Activated T-cell treated with anti-CD3 and anti-CD28 coated beads, Interleukin-2, amount 50 U/mL, for 72 hours (primary cell): ENCODE measurements around the gene SULT1A2. TPM values are rescaled to one million over a fixed set of nuclear protein-coding genes. Genes with fewer than 3 reads are reported as not detected.
"Not testable (repeated sequence)": the region's sequence is repeated elsewhere in the genome, so short reads cannot be mapped to it uniquely, and the experiment has no call there.

Experiments used
- ATAC-seq, 2 donors: fragments of 150-1000 bp; cut with Tn5 transposase; replicated peaks in 1 of 2; 2 replicates each; pipeline ENCODE4 v1.10.0; 2021; ENCODE audit warnings: moderate library complexity in 2 of 2, mild to moderate bottlenecking in 1 of 2
- DNase-seq, 2 donors: peaks; one replicate each; pipeline ENCODE4 v3.0.0; 2021 to 2022; ENCODE audit warnings: mixed read lengths in 1 of 2
- H3K27ac Mint-ChIP-seq: one replicate; pipeline ENCODE4 v1.8.0; 2022; ENCODE audit warnings: mild to moderate bottlenecking, moderate library complexity, mixed read lengths
- H3K27me3 Mint-ChIP-seq: one replicate; pipeline ENCODE4 v1.8.0; 2022; ENCODE audit warnings: low read depth, mixed read lengths
- H3K36me3 Mint-ChIP-seq, 2 donors: one replicate each; pipeline ENCODE4 v1.8.0; 2022; ENCODE audit warnings: mixed read lengths in 2 of 2, mild to moderate bottlenecking in 1 of 2; ENCODE audit not compliant: insufficient read depth in 2 of 2
- H3K4me1 Mint-ChIP-seq: one replicate; pipeline ENCODE4 v1.8.0; 2022; ENCODE audit warnings: low read depth, mixed read lengths
- H3K4me3 Mint-ChIP-seq, 2 donors: one replicate each; pipeline ENCODE4 v1.8.0; 2022; ENCODE audit warnings: mild to moderate bottlenecking in 2 of 2, mixed read lengths in 2 of 2, moderate library complexity in 2 of 2
- H3K9me3 Mint-ChIP-seq, 2 donors: one replicate each; pipeline ENCODE4 v1.8.0; 2022; ENCODE audit warnings: mixed read lengths in 2 of 2
- total RNA-seq, 2 donors: library from RNA; stranded (reverse); gene quantifications; one replicate each; pipeline ENCODE4 v1.2.3, GENCODE V29; 2022

The SULT1A2 gene
- total RNA-seq, 2 donors from 2014 or later = 0.25 to 1.2 TPM

DNA sequence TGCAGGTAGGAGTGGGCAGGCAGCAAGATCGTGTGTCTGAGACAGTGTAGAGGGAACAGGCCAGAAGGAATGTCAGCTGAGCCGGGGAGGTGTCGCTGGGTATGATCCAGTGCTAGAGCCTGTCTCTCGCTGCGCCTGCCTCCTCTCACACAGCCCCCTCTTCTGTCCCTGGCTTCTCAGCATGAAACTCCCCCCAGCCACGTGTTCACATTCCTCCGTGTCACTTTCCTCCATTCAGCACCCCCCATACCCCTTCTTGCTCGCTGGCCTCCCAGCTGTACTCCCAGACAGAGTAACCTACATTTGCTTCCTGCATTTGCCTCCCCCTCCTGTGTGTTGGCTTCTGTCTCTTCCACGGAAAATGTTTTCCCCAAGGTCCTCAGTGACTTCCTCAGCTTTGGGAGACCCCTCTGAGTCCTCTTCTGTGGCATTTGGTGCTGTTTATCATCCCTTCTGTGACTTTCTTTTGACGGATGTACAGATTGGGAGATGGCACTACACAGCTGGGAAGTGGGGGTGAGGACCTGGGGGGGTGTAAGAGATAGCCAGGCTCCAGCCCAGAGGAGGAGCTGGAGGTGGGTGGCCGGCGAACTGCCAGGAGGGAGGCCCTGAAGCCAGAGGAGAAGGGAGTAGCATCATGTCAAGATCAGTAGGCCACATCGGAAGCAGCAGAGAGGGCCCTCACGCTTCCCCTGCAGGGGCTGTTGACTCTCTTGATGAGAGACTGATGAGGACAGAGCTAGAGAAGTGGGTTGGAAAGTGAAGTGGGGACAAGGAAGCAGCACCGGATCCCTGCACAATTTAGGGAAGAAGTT is 23.9 kb downstream of the SULT1A2 start:
- Mint-ChIP-seq H3K36me3 (no peaks in the 10 kb centered on the region), H3K4me3 (no peak overlapping the region), H3K4me1 (peaks cover 5% of the 10 kb centered on the region), H3K27ac (no peak overlapping the region), H3K27me3 (no peaks in the 10 kb centered on the region), H3K9me3 (no peaks in the 10 kb centered on the region)
- DNase-seq (no peak), ATAC-seq (no peak)

DNA sequence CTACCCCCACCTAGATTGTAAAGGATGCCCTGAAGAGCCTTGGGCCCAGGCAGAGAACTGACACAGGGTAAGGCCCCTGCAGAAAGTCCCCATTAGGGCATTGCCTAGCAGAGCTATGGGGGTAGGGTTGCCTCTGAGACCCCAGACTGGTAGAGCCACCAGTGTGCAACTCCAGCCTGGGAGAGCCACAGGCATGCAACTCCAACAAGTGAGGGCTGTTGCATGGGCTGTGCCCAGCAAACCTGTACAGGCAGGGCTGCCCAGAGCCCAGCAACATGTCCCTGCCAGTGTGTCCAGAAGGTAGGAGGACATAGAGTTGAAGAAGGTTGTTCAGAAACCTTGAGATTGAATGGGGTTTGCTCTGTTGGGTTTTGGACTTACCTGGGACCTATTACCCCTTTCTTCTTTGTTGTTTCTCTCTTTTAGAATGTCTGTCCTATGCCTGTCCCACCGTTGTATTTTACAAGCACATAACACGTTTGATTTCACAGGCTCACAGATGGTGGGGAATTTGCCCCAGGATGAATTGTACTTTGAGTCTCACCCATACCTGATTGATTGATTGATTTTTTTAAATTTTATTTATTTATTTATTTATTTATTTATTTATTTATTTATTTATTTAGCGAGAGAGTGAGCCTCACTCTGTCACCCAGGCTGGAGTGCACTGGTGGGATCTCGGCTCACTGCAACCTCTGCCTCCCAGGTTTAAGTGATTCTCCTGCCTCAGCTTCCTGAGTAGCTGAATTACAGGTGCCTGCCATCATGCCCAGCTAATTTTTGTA is 26.7 kb downstream of the SULT1A2 start:
- Mint-ChIP-seq H3K4me3 (no peak overlapping the region), H3K9me3 (peaks cover 6 to 9% of the 10 kb centered on the region in 2 donors), H3K36me3 (peaks cover 11 to 18% of the 10 kb centered on the region in 2 donors), H3K4me1 (peaks cover 5% of the 10 kb centered on the region), H3K27ac (no peak overlapping the region), H3K27me3 (no peaks in the 10 kb centered on the region)
- DNase-seq (no peak), ATAC-seq (no peak)

DNA sequence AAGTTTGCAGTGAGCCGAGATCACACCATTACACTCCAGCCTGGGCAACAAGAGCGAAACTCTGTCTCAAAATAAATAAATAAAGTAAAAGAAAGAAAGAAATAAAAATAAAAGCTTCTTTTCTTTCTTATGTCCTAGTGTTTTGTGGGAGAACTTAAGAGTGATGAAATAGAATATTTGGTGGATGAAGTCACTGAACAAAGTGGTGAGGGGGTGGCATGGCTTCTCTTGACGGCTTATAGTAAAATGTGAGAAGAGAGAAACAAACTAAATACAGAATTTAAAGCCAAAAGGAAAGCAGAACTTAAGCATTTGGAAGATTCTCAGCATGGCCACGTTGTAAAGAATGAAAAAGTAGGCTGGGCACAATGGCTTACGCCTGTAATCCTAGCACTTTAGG is 27.8 kb downstream of the SULT1A2 start:
- H3K36me3 Mint-ChIP-seq = peaks cover 12 to 19% of the 10 kb centered on the region in 2 donors
- DNase-seq = no peak
- H3K4me1 Mint-ChIP-seq = peaks cover 8% of the 10 kb centered on the region
- H3K9me3 Mint-ChIP-seq = peaks cover 6 to 9% of the 10 kb centered on the region in 2 donors
- H3K4me3 Mint-ChIP-seq = no peak overlapping the region
- H3K27me3 Mint-ChIP-seq = no peaks in the 10 kb centered on the region
- no peak for ATAC-seq
- no peak overlapping the region for H3K27ac Mint-ChIP-seq

DNA sequence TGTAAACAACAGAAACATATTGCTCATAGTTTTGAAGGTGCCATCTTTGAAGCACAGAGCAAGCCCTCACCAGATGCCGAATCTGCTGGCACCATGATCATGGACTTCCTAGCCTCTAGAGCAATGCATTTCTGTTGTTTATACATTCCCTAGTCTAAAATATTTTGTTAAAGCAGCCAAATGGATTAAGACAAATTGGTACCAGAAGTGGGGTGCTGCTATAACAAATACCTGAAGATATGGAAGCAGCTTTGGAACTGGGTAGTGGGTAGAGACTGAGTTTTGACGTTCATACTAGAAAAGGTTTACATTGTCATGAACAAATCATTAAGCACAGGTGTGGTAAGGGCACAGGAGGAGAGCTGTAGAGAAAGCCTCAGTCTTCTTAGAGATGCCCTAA is 29.6 kb downstream of the SULT1A2 start:
- ATAC-seq (no peak), DNase-seq (no peak)
- Mint-ChIP-seq H3K27ac (no peak overlapping the region), H3K4me1 (peaks cover 6% of the 10 kb centered on the region), H3K4me3 (no peak overlapping the region), H3K27me3 (no peaks in the 10 kb centered on the region), H3K36me3 (peaks cover 12 to 19% of the 10 kb centered on the region in 2 donors), H3K9me3 (peaks cover 6 to 9% of the 10 kb centered on the region in 2 donors)

DNA sequence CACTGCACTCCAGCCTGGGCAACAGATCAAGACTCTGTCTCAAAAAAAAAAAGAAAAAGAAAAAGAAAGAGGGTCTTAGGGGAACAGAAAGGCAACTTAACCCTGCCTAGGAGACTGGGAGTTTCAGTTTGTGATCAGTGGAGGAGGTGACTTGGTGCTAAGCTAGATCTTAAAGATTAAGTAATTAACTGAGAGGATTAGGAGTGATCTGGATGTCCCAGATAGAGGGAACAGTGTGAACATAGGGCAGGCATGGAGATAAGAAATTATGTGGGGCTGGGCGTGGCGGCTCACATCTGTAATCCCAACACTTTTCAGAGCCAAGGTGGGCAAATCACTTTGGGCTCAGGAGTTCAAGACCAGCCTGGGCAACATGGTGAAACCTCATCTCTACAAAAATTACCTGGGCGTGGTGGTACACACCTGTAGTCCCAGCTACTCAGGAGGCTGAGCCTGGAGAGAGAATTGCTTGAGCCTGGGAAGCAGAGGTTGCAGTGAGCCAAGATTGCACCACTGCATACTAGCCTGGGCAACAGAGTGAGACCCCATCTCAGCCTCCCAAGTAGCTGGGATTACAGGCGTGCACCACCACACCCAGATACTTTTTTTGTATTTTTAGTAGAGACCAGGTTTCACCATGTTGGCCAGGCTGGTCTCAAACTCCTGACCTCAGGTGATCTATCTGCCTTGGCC is 30.5 kb downstream of the SULT1A2 start:
- not testable (repeated sequence) for H3K4me3 Mint-ChIP-seq, ATAC-seq, H3K4me1 Mint-ChIP-seq, H3K27me3 Mint-ChIP-seq, H3K9me3 Mint-ChIP-seq, DNase-seq, H3K27ac Mint-ChIP-seq
- peaks cover 12 to 19% of the 10 kb centered on the region in 2 donors for H3K36me3 Mint-ChIP-seq

DNA sequence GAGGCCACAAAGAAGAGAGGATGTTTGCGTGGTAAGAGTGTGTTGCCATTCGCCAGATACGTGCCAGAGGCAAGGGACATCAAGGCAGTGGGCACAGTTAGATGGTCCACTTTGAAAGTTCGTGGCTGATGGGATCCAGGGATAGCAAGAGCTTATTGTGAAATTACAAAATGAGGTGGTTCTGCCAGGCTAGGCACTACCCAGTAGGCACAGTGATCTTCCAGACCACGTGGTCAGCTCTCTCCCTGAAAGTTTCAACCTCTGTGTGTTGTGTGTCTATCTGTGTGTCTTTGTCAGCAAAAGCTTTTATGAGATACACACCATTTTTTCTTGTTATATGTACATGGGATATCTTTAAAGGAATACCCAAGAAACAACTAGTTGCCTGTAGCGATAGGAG is 33.6 kb downstream of the SULT1A2 start:
- H3K27me3 Mint-ChIP-seq = no peaks in the 10 kb centered on the region
- H3K9me3 Mint-ChIP-seq = peaks cover 6 to 9% of the 10 kb centered on the region in 2 donors
- no peak overlapping the region for H3K4me3 Mint-ChIP-seq
- peaks cover 21% of the 10 kb centered on the region for H3K4me1 Mint-ChIP-seq
- H3K27ac Mint-ChIP-seq = no peak overlapping the region
- H3K36me3 Mint-ChIP-seq = peaks cover 17 to 32% of the 10 kb centered on the region in 2 donors
- no peak for ATAC-seq
- DNase-seq = no peak

DNA sequence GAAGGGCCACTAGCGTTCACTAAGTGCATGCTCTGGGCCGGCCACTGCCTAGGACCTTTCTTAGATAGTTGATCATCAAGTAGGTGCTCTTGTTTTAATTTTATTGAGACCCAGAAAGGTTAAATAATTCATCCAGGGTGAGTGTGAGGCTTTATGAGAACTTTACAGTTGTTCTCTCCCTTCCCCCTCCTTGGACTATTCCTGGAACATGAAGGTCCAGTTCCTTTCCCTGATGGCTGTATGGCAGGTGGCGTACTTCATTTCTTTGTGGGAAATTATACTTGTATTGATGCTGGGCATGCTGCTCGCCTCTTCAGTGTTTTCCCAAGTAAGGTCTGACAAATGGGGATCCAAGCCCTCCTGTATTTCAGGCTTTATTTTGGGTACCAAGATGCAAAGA is 34.7 kb downstream of the SULT1A2 start:
- DNase-seq (no peak), ATAC-seq (no peak)
- H3K9me3 Mint-ChIP-seq = peaks cover 2 to 3% of the 10 kb centered on the region in 2 donors
- H3K4me1 Mint-ChIP-seq = peaks cover 25% of the 10 kb centered on the region
- no peak overlapping the region for H3K27ac Mint-ChIP-seq
- H3K36me3 Mint-ChIP-seq = peaks cover 12 to 29% of the 10 kb centered on the region in 2 donors
- no peaks in the 10 kb centered on the region for H3K27me3 Mint-ChIP-seq
- no peak overlapping the region for H3K4me3 Mint-ChIP-seq

DNA sequence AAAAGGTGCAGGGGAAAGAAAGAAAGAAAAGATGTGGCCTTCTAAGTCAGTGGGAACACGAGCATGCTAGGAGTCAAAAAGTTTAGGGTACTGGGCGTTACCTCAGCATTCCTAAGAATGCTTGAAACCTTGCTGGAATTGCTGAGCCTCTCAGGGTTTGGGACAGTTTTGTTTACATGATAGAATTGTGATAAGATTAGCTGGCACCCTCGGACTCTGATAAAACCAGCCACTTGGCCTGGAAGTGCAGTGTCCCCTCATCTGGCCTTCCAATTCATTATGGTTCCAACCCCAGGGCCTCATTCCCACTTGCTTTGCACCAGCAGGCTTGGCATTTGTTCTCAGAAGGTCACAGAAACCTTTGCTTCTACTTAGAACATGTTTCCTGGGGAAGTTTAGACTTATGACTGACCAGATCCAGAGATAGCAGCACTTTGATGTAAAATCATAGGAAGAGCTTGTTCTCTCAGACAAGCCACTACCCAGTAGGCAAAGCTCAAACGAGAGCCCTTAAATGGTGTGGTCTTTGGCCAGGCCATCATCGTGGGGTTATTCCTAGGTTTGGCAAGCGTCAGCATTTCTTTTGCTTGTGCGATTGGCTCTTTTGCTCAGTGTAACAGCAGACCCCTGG is 35.2 kb downstream of the SULT1A2 start:
- Mint-ChIP-seq H3K4me1 (peaks cover 30% of the 10 kb centered on the region), H3K27ac (no peak overlapping the region)

DNA sequence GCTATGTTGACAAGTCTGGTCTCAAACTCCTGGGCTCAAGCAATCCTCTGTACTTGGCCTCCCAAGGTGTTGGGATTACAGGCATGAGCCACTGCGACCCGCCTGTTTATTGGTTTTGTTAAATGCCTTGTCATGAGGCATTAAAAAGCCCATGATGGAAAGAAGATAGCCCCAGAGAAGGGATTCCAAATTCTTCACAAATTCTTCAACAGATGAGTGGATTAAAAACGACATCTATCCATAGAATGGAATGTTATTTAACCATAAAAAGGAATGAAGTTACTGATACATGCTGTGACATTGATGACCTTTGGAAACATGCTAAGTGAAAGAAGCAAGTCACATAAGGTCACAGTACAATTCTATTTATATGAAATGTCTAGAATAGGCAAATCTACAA is 38.4 kb downstream of the SULT1A2 start:
- no peak for DNase-seq
- ATAC-seq = no peak
- Mint-ChIP-seq H3K9me3 (no peaks in the 10 kb centered on the region), H3K27me3 (no peaks in the 10 kb centered on the region), H3K4me1 (peaks cover 49% of the 10 kb centered on the region), H3K36me3 (peaks cover 5 to 17% of the 10 kb centered on the region in 2 donors), H3K27ac (no peak overlapping the region), H3K4me3 (no peak overlapping the region)

More for the DNA sequence above, 35.2 kb downstream of the SULT1A2 start:
- Mint-ChIP-seq H3K36me3 (peaks cover 11 to 27% of the 10 kb centered on the region in 2 donors), H3K4me3 (no peak overlapping the region), H3K9me3 (peaks cover 2 to 3% of the 10 kb centered on the region in 2 donors), H3K27me3 (no peaks in the 10 kb centered on the region)
- no peak for DNase-seq
- no peak for ATAC-seq

DNA sequence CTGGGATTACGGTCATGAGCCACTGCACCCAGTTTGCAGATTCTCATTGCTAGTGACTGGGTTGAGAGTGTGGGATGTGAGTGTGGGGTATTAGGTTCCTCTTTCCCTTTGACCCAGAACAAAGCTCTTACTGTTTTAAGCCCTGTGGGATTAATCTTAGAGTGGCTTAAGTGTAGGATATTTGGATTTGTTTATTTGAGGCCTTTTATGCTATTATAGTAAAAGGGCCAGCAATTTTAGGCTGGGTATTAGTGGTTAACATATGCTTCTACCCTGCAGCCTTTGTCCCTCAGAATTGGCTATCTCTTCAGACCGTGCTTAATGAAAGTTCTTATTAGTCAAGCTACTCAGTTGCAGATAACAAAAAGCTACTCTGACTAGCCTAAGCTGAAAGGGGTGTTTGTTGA is 39.9 kb downstream of the SULT1A2 start:
- Mint-ChIP-seq H3K4me1 (peaks cover 58% of the 10 kb centered on the region), H3K36me3 (peaks cover 5 to 17% of the 10 kb centered on the region in 2 donors), H3K27ac (peak overlapping the region; percentile 42), H3K27me3 (no peaks in the 10 kb centered on the region), H3K4me3 (no peak overlapping the region), H3K9me3 (no peaks in the 10 kb centered on the region)
- no peak for ATAC-seq
- DNase-seq = no peak

DNA sequence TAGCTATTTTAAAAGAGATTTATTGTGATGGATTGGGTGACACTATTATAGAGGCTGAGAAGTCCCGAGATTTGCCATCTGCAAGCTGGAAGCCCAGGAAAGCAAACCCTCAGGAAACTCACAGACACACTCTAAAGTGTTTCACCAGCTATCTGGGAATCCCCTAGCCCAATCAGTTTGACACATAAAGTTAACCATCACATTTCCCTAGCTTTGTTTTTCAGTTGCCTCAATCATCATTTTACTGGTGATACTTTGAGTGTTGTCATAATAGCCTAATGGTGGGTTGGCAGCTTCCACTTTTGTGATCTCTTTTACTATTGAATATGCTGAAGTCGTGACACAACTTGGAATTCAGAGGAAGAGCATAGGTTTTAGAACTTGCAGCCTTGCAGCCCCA is 41.3 kb downstream of the SULT1A2 start:
- peak; percentile 12 to 19 for DNase-seq
- Mint-ChIP-seq H3K27me3 (no peaks in the 10 kb centered on the region), H3K4me1 (peaks cover 58% of the 10 kb centered on the region), H3K27ac (peak overlapping the region; percentile 27), H3K36me3 (peaks cover 5 to 17% of the 10 kb centered on the region in 2 donors), H3K9me3 (no peaks in the 10 kb centered on the region), H3K4me3 (peak overlapping the region; percentile 63 to 91)
- peak; percentile 39 to 61 for ATAC-seq

DNA sequence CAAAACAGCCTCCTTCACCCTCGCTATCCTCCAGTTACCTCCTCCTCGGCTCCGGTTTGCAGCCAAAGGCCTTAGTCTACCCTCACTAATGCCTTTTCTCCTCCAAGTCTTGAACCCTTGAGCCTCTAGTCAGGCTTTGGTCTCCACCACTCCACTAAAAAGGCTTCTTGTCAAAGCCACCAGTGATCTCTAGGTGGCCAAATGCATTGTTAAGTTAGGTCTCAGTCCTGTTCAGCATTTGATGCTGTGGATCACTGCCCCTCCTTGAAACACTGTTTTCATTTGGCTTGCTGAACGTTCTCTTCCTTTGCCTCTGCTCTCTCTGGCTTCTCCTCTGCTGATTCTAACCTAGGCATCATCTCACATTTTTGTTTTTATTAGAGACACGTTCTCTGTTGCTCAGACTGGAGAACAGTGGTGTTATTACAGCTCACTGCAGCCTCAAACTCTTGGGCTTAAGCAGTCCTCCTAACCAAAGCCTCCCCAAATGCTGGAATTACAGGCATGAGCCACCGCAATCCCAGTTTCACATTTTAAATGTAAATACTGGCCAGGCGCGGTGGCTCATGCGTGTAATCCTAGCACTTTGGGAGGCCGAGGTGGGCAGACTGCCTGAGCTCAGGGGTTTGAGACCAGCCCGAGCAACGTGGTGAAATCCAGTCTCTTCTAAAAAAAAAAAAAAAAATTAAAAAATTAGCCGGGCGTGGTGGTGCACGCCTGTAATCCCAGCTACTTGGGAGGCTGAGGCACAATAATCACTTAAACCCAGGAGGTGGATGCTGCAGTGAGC is 42.0 kb downstream of the SULT1A2 start:
- Mint-ChIP-seq H3K27ac (peak overlapping the region; percentile 66), H3K4me1 (peaks cover 55% of the 10 kb centered on the region), H3K36me3 (peaks cover 5 to 16% of the 10 kb centered on the region in 2 donors), H3K27me3 (no peaks in the 10 kb centered on the region), H3K4me3 (peak overlapping the region; percentile 90 to 91), H3K9me3 (no peaks in the 10 kb centered on the region)
- no peak for ATAC-seq
- DNase-seq = no peak
